ENCODE results near the gene KIF16B. TPM values are rescaled to one million over a fixed set of nuclear protein-coding genes. Genes with fewer than 3 reads are reported as not detected.

Gene KIF16B
- total RNA-seq, 1 experiment from 2014 or later: 12.7 TPM

- no peak overlapping the region for H3K4me2 ChIP-seq (ENCODE audit: low read length)
- H3K4me3 ChIP-seq (ENCODE audit: low read length): no peak overlapping the region
- intact Hi-C loops (cut with micrococcal nuclease): loop anchor here (5.0 kb wide), 3 partner anchors 125 to 835 kb away; no protein-coding TSS in a partner anchor
- H3K27ac ChIP-seq (ENCODE audit: low read length): no peak overlapping the region
- H3K27me3 ChIP-seq (ENCODE audit: low read length): no peaks in the 10 kb centered on the region
- H3K9me2 ChIP-seq (replicated peaks; ENCODE audit: low read length): no peaks in the 10 kb centered on the region
- H4K20me1 ChIP-seq (ENCODE audit: low read length): no peaks in the 10 kb centered on the region
- H2AFZ ChIP-seq (ENCODE audit: low read length): no peak overlapping the region
- ATAC-seq: no peak; the same call in 1 of the 2 replicates
- H3K4me1 ChIP-seq (ENCODE audit: insufficient read depth, low read length): peaks cover 25% of the 10 kb centered on the region
- CTCF ChIA-PET: interaction anchor here (0.7 kb wide), 1 partner anchor 800 kb away, joined by 3 read pairs; no protein-coding TSS in a partner anchor
- H3K9me3 ChIP-seq (ENCODE audit: low read length): no peaks in the 10 kb centered on the region
- no peak for TF ChIP-seq EZH2 (IDR thresholded peaks at IDR 0.05; ENCODE audit: low read length, unreplicated experiment)
- TF ChIP-seq EZH2phosphoT487 (IDR thresholded peaks at IDR 0.05; ENCODE audit: borderline replicate concordance, low read length): no peak
- TF ChIP-seq, protein P1, sequence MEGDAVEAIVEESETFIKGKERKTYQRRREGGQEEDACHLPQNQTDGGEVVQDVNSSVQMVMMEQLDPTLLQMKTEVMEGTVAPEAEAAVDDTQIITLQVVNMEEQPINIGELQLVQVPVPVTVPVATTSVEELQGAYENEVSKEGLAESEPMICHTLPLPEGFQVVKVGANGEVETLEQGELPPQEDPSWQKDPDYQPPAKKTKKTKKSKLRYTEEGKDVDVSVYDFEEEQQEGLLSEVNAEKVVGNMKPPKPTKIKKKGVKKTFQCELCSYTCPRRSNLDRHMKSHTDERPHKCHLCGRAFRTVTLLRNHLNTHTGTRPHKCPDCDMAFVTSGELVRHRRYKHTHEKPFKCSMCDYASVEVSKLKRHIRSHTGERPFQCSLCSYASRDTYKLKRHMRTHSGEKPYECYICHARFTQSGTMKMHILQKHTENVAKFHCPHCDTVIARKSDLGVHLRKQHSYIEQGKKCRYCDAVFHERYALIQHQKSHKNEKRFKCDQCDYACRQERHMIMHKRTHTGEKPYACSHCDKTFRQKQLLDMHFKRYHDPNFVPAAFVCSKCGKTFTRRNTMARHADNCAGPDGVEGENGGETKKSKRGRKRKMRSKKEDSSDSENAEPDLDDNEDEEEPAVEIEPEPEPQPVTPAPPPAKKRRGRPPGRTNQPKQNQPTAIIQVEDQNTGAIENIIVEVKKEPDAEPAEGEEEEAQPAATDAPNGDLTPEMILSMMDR (conservative IDR thresholded peaks at IDR 0.05; ENCODE audit: low read depth, low read length): no peak
- BruUV-seq (replicated peaks): no TSS peak
- no peaks in the 10 kb centered on the region for H3F3A ChIP-seq (ENCODE audit: low read length, unreplicated experiment)
- no peaks in the 10 kb centered on the region for H3K36me3 ChIP-seq (ENCODE audit: low read depth, low read length)
- DNase-seq: peak; percentile 33
- H3K9ac ChIP-seq (ENCODE audit: low read length): no peak overlapping the region
- POLR2A ChIA-PET (ENCODE audit: unreplicated experiment): no interaction called here
- no peaks in the 10 kb centered on the region for H3K79me2 ChIP-seq (ENCODE audit: low read length)
Observed at GRCh38 chr20:16477632-16478031, 95.6 kb downstream of the KIF16B start.

- Histone ChIP-seq H3K27ac (ENCODE audit: low read length) (no peak overlapping the region), H2AFZ (ENCODE audit: low read length) (no peak overlapping the region), H3K9ac (ENCODE audit: low read length) (no peak overlapping the region), H3K9me3 (ENCODE audit: low read length) (no peaks in the 10 kb centered on the region), H3F3A (ENCODE audit: low read length, unreplicated experiment) (peaks cover 2% of the 10 kb centered on the region), H3K9me2 (replicated peaks; ENCODE audit: low read length) (no peaks in the 10 kb centered on the region), H3K36me3 (ENCODE audit: low read depth, low read length) (no peaks in the 10 kb centered on the region), H3K4me3 (ENCODE audit: low read length) (no peak overlapping the region), H3K4me1 (ENCODE audit: insufficient read depth, low read length) (peaks cover 39% of the 10 kb centered on the region), H4K20me1 (ENCODE audit: low read length) (no peaks in the 10 kb centered on the region), H3K79me2 (ENCODE audit: low read length) (no peaks in the 10 kb centered on the region), H3K27me3 (ENCODE audit: low read length) (no peaks in the 10 kb centered on the region), H3K4me2 (ENCODE audit: low read length) (0 out of 2 replicates have a peak overlapping the region, but pooled peaks have one; percentile 6)
- ChIA-PET CTCF (interaction anchor here (0.6 to 0.7 kb wide), 4 partner anchors 196 to 1499 kb away, joined by 3 to 5 read pairs (median 3); no protein-coding TSS in a partner anchor), POLR2A (ENCODE audit: unreplicated experiment) (interaction anchor here (0.6 kb wide), 1 partner anchor 550 kb away, joined by 3 read pairs; no protein-coding TSS in a partner anchor)
- no TSS peak for BruUV-seq (replicated peaks)
- intact Hi-C loops (cut with micrococcal nuclease): loop anchor here (1.0 to 5.0 kb wide), 4 partner anchors 124 to 834 kb away; no protein-coding TSS in a partner anchor
- DNase-seq (peak; percentile 86), ATAC-seq (peak; percentile 77)
- TF ChIP-seq EZH2phosphoT487 (IDR thresholded peaks at IDR 0.05; ENCODE audit: borderline replicate concordance, low read length): no peak
- TF ChIP-seq, protein P1 (conservative IDR thresholded peaks at IDR 0.05; ENCODE audit: low read depth, low read length): peak; percentile 87
Observed at GRCh38 chr20:16476032-16476431, 97.2 kb downstream of the KIF16B start.

- Histone ChIP-seq H3K36me3 (ENCODE audit: low read depth, low read length) (no peaks in the 10 kb centered on the region), H3K79me2 (ENCODE audit: low read length) (no peaks in the 10 kb centered on the region), H3F3A (ENCODE audit: low read length, unreplicated experiment) (peaks cover 2% of the 10 kb centered on the region), H3K9me3 (ENCODE audit: low read length) (no peaks in the 10 kb centered on the region), H3K27ac (ENCODE audit: low read length) (no peak overlapping the region), H3K9ac (ENCODE audit: low read length) (no peak overlapping the region), H3K9me2 (replicated peaks; ENCODE audit: low read length) (no peaks in the 10 kb centered on the region), H4K20me1 (ENCODE audit: low read length) (no peaks in the 10 kb centered on the region), H3K27me3 (ENCODE audit: low read length) (no peaks in the 10 kb centered on the region), H3K4me1 (ENCODE audit: insufficient read depth, low read length) (peaks cover 39% of the 10 kb centered on the region), H3K4me3 (ENCODE audit: low read length) (no peak overlapping the region), H3K4me2 (ENCODE audit: low read length) (0 out of 2 replicates have a peak overlapping the region, but pooled peaks have one; percentile 6), H2AFZ (ENCODE audit: low read length) (no peak overlapping the region)
- ChIA-PET CTCF (interaction anchor here (0.6 kb wide), 2 partner anchors 196 to 1500 kb away, joined by 3 to 5 read pairs; no protein-coding TSS in a partner anchor), POLR2A (ENCODE audit: unreplicated experiment) (no interaction called here)
- peak; percentile 27; the same call in 1 of the 2 replicates for ATAC-seq
- peak; percentile 51 for DNase-seq
- intact Hi-C loops (cut with micrococcal nuclease): loop anchor here (5.0 kb wide), 3 partner anchors 123 to 833 kb away; no protein-coding TSS in a partner anchor
- BruUV-seq (replicated peaks): no TSS peak
- no peak for TF ChIP-seq EZH2phosphoT487 (IDR thresholded peaks at IDR 0.05; ENCODE audit: borderline replicate concordance, low read length)
- no peak for TF ChIP-seq EZH2 (IDR thresholded peaks at IDR 0.05; ENCODE audit: low read length, unreplicated experiment)
- TF ChIP-seq, protein P1 (conservative IDR thresholded peaks at IDR 0.05; ENCODE audit: low read depth, low read length): no peak
Observed at GRCh38 chr20:16475225-16475624, 98.0 kb downstream of the KIF16B start.

All from PC-3 (cell line).